Brain microvascular endothelial cell (primary cell): ENCODE measurements around the gene NTNG1.
"Not testable (repeated sequence)": the region's sequence is repeated elsewhere in the genome, so short reads cannot be mapped to it uniquely, and the experiment has no call there.

ENCODE experiments used
- DNase-seq: peaks from one replicate; pipeline ENCODE4 v3.0.0-alpha.2; 2020
- H3K27ac ChIP-seq: fragments of 250-450 bp; sonication (Bioruptor Pico); 2 replicates; pipeline ENCODE4 v1.5.1; 2020; ENCODE audit warnings: mild to moderate bottlenecking, moderate library complexity
- H3K27me3 ChIP-seq: fragments of 250-450 bp; sonication (Bioruptor Pico); replicated peaks from 2 replicates; pipeline ENCODE4 v1.5.1; 2020; ENCODE audit warnings: mild to moderate bottlenecking
- H3K36me3 ChIP-seq: fragments of 250-450 bp; sonication (Bioruptor Pico); replicated peaks from 2 replicates; pipeline ENCODE4 v1.5.1; 2020; ENCODE audit warnings: mild to moderate bottlenecking
- H3K4me3 ChIP-seq: 2 replicates; pipeline ENCODE4 v1.5.1; 2011; ENCODE audit warnings: low read depth, mild to moderate bottlenecking, control low read depth, low read length, moderate library complexity
- CTCF ChIP-seq: IDR thresholded peaks from 2 replicates; pipeline ENCODE4 v1.5.1; 2011; ENCODE audit warnings: low read depth, mild to moderate bottlenecking, moderate library complexity, low read length, control low read depth, inconsistent platforms; ENCODE audit errors: missing control alignments
- in situ Hi-C: cut with HindIII; loops from 2 replicates; pipeline ENCODE4 v1.10.0; 2017; ENCODE audit warnings: low sequenced_read_pairs, low pct_ligation_motif_present

The NTNG1 gene

GRCh38 chr1:107158991-107159390 is 18.2 kb downstream of the NTNG1 start:
- H3K36me3 ChIP-seq: no peaks in the 10 kb centered on the region
- in situ Hi-C loops: no loop called here
- no peak for DNase-seq

GRCh38 chr1:107162745-107163144 is 21.9 kb downstream of the NTNG1 start:
- in situ Hi-C loops: no loop called here
- no peaks in the 10 kb centered on the region for H3K36me3 ChIP-seq

More at GRCh38 chr1:107158991-107159390, 18.2 kb downstream of the NTNG1 start:
- no peak overlapping the region for H3K4me3 ChIP-seq
- no peak overlapping the region for H3K27ac ChIP-seq
- H3K27me3 ChIP-seq: no peaks in the 10 kb centered on the region
- no peak for TF ChIP-seq CTCF

GRCh38 chr1:107164901-107165300 is 24.1 kb downstream of the NTNG1 start:
- H3K27ac ChIP-seq, DNase-seq, in situ Hi-C loops, H3K27me3 ChIP-seq, H3K36me3 ChIP-seq, H3K4me3 ChIP-seq: not testable (repeated sequence)

More at GRCh38 chr1:107162745-107163144, 21.9 kb downstream of the NTNG1 start:
- Histone ChIP-seq H3K4me3 (no peak overlapping the region), H3K27me3 (no peaks in the 10 kb centered on the region), H3K27ac (no peak overlapping the region)
- no peak for TF ChIP-seq CTCF
- no peak for DNase-seq

GRCh38 chr1:107169615-107170014 is 28.8 kb downstream of the NTNG1 start:
- in situ Hi-C loops: no loop called here

GRCh38 chr1:107171333-107171732 is 30.5 kb downstream of the NTNG1 start:
- Histone ChIP-seq H3K27me3 (no peaks in the 10 kb centered on the region), H3K4me3 (no peak overlapping the region), H3K27ac (no peak overlapping the region), H3K36me3 (no peaks in the 10 kb centered on the region)
- in situ Hi-C loops: no loop called here
- no peak for DNase-seq
- TF ChIP-seq CTCF: no peak

More at GRCh38 chr1:107169615-107170014, 28.8 kb downstream of the NTNG1 start:
- H3K36me3 ChIP-seq: no peaks in the 10 kb centered on the region
- no peak overlapping the region for H3K4me3 ChIP-seq
- H3K27ac ChIP-seq: no peak overlapping the region
- no peaks in the 10 kb centered on the region for H3K27me3 ChIP-seq
- DNase-seq: no peak
- TF ChIP-seq CTCF: no peak

- Histone ChIP-seq H3K4me3 (no peak overlapping the region), H3K27me3 (no peaks in the 10 kb centered on the region), H3K36me3 (no peaks in the 10 kb centered on the region), H3K27ac (no peak overlapping the region)
- DNase-seq: no peak
- TF ChIP-seq CTCF: no peak
- in situ Hi-C loops: no loop called here
Observed at GRCh38 chr1:107172450-107173170, 31.8 kb downstream of the NTNG1 start.
